ENCODE measurements around the gene SPOCD1. TPM values are rescaled to one million over a fixed set of nuclear protein-coding genes. Genes with fewer than 3 reads are reported as not detected.

SPOCD1 gene

DNA sequence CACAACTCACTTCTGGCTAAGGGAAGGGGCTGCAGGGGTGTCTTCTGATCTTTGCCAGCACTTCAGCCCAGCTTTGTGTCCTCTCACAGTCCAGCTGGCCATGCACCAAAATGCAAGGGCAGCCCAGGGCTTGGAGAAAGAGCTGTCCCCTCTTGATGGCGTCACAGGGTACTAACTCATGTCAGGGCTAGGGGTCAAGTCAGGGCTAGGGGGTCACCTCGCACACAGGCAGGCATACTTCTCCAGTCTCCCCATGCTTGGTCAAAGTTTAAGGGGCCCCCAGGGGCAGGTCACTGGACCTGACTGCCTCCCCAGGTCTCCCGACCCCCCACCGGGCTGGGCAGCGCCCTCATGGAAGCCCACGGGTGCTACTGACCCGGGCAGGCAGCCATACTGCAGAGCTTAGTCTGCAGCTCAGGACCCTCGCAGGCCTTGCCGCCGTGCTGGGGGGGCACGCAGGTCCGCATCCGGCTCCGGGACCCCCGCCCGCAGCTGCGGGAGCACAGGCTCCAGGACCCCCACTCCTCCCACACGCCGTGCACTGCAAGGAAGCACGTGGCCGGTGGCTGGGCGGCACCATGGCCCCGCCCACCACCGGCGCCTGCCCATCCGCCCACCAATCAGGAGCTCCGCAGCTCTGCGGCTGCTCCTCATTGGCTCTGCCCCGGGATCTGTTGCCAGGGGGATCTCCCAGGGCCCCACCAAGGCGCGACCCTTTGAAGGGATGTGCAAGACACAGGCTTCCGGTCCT lies 73.2 kb downstream of the SPOCD1 start:
- Histone ChIP-seq H3K27ac (replicated peaks) (no peak overlapping the region), H3K4me3 (replicated peaks; ENCODE audit: insufficient read depth, low read length) (no peak overlapping the region), H3K27me3 (ENCODE audit: insufficient read depth, poor library complexity, severe bottlenecking) (peaks cover 7% of the 10 kb centered on the region)
- TF ChIP-seq, protein P1, sequence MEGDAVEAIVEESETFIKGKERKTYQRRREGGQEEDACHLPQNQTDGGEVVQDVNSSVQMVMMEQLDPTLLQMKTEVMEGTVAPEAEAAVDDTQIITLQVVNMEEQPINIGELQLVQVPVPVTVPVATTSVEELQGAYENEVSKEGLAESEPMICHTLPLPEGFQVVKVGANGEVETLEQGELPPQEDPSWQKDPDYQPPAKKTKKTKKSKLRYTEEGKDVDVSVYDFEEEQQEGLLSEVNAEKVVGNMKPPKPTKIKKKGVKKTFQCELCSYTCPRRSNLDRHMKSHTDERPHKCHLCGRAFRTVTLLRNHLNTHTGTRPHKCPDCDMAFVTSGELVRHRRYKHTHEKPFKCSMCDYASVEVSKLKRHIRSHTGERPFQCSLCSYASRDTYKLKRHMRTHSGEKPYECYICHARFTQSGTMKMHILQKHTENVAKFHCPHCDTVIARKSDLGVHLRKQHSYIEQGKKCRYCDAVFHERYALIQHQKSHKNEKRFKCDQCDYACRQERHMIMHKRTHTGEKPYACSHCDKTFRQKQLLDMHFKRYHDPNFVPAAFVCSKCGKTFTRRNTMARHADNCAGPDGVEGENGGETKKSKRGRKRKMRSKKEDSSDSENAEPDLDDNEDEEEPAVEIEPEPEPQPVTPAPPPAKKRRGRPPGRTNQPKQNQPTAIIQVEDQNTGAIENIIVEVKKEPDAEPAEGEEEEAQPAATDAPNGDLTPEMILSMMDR (IDR thresholded peaks at IDR 0.05; ENCODE audit: insufficient read depth, low read length) = no peak
- TF ChIP-seq POLR2AphosphoS5 (IDR thresholded peaks at IDR 0.05; ENCODE audit: low read depth) = no peak
- TF ChIP-seq GABPA (IDR thresholded peaks at IDR 0.05; ENCODE audit: low read depth) = no peak
- TF ChIP-seq SPI1 (IDR thresholded peaks at IDR 0.05; ENCODE audit: borderline replicate concordance, low read depth) = no peak
- TF ChIP-seq, protein P2, sequence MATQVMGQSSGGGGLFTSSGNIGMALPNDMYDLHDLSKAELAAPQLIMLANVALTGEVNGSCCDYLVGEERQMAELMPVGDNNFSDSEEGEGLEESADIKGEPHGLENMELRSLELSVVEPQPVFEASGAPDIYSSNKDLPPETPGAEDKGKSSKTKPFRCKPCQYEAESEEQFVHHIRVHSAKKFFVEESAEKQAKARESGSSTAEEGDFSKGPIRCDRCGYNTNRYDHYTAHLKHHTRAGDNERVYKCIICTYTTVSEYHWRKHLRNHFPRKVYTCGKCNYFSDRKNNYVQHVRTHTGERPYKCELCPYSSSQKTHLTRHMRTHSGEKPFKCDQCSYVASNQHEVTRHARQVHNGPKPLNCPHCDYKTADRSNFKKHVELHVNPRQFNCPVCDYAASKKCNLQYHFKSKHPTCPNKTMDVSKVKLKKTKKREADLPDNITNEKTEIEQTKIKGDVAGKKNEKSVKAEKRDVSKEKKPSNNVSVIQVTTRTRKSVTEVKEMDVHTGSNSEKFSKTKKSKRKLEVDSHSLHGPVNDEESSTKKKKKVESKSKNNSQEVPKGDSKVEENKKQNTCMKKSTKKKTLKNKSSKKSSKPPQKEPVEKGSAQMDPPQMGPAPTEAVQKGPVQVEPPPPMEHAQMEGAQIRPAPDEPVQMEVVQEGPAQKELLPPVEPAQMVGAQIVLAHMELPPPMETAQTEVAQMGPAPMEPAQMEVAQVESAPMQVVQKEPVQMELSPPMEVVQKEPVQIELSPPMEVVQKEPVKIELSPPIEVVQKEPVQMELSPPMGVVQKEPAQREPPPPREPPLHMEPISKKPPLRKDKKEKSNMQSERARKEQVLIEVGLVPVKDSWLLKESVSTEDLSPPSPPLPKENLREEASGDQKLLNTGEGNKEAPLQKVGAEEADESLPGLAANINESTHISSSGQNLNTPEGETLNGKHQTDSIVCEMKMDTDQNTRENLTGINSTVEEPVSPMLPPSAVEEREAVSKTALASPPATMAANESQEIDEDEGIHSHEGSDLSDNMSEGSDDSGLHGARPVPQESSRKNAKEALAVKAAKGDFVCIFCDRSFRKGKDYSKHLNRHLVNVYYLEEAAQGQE (IDR thresholded peaks at IDR 0.05; ENCODE audit: insufficient replicate concordance, low read depth) = no peak
- DNase-seq (ENCODE audit: low read depth in 1 of 2, low spot score in 1 of 2) = no peak

Small RNA genes within 50 kb of the gene (microRNA-seq; reads per million reads assigned to microRNA genes)
- not detected for gene MIR4254

Data from HL-60 (cell line).